H7 (cell line): ENCODE data around the gene ABCC3. TPM values are rescaled to one million over a fixed set of nuclear protein-coding genes. Genes with fewer than 3 reads are reported as not detected.

Source experiments
- DNase-seq: peaks from one replicate; pipeline ENCODE4 v3.0.0; 2012
- H3K27me3 ChIP-seq: 2 replicates; pipeline ENCODE4 v1.6.0; 2011; ENCODE audit warnings: mild to moderate bottlenecking, low read length; ENCODE audit not compliant: control insufficient read depth, insufficient read depth
- H3K36me3 ChIP-seq: replicated peaks from 2 replicates; pipeline ENCODE4 v1.5.1; 2011; ENCODE audit warnings: low read length; ENCODE audit not compliant: control insufficient read depth, insufficient read depth
- H3K4me3 ChIP-seq: 2 replicates; pipeline ENCODE4 v1.5.1; 2011; ENCODE audit warnings: low read depth, mild to moderate bottlenecking, control low read depth, low read length, moderate library complexity; ENCODE audit not compliant: insufficient read depth
- total RNA-seq: library from RNA; depleted of rRNA; stranded (reverse); fragments of >200 nt; shearing (Covaris generic); gene quantifications from 2 replicates; pipeline ENCODE4 v1.2.3, GENCODE V29; 2014

The ABCC3 gene
- total RNA-seq, 1 experiment from 2014 or later = 0.48 TPM

DNA sequence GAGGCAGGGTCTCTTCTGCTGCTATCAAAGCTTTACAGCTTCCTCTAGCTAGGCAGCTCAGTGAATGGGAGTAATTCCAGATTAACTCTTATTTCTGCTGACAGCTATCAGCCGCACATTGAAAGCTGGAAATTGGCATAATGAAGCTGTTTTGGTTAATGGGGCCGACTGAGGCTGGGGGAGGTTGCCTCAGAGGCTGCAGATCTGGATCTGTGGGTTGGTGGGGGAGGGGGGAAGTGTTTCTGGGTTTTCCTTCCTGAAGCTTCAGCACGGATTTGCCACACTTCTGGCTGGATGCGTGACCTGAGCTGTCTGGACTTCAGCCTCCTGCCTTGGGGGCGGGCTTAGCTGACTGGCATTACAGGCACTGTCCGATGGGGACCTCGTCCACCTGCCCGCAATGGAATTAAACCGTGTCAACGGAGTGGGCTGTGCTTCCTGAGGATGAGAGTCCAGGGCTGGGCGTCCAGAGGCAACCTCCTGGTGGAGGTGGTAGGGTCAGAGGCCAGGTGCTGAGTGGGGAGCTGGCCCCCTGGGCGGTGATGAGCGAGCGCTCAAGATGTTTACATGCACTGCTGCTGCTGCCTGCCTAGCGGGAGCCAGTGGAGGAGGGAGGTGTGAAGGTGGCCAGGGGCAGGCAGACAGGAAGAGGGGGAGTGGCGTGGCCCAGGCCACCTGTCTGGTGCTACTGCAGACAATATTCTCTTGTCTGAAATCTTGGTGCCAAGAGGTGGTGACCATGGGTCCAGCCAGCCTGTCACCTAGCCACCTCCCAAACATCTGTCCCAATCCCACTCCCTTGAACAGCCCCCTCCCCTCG lies 6.7 kb upstream of the ABCC3 start:
- peak; percentile 85 for DNase-seq
- peak overlapping the region; percentile 19; the same call in 1 of the 2 replicates for H3K4me3 ChIP-seq
- no peaks in the 10 kb centered on the region for H3K36me3 ChIP-seq
- H3K27me3 ChIP-seq = peaks cover 8% of the 10 kb centered on the region

DNA sequence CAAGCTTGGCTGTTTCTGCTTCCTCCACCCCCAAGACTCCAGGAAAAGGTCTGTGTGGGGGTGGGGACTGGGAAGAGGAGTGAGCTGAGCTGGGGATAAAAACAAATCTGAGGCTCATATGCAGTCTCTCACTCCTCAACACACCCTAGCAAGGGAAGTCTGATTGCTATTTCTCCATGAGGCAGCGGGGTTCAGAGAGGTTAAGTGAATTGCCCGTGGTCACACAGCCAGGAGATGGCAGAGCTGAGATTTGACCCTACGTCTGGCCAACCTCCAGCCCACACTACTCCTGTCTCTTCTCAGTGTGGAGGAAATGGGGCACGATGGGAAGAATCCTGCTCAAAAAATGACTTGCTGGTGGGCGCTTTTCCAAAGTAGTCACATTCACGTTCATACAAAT lies 4.8 kb upstream of the ABCC3 start:
- Histone ChIP-seq H3K36me3 (no peaks in the 10 kb centered on the region), H3K4me3 (no peak overlapping the region), H3K27me3 (peaks cover 27% of the 10 kb centered on the region)
- DNase-seq = no peak

DNA sequence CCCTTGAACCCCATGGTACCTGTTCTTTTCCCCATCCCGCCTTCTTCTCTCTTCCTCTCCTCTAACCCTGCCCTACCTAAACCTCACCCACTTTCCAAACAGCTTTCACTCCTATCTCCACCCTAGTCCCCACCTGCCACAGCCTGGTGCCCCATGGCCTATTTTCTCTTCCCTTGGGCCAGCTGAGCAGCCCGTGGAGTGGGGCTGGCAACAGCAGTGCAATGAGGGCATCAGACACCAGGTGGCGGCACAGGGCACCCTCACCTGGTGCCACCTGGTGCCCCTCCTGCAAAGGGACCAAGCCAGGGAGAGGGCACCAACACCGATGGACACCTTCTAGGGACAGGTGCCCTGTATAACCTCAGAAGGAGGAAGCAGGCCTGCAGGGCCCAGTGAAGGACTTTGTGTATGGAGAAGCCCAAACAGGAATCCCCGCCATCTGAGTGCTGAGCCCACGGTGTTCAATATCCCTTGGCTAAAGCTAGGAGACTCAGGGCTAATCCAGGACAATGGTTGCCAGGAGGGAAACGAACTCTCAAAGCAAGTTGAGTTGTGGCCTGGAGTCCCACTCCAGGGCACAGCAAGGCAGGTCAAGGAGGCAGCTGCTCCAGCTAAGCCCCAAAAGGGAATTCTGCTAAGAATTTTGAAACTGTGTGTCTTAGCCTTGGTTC lies 4.0 kb upstream of the ABCC3 start:
- Histone ChIP-seq H3K27me3 (peaks cover 35% of the 10 kb centered on the region), H3K36me3 (no peaks in the 10 kb centered on the region), H3K4me3 (no peak overlapping the region)
- DNase-seq = peak; percentile 94

DNA sequence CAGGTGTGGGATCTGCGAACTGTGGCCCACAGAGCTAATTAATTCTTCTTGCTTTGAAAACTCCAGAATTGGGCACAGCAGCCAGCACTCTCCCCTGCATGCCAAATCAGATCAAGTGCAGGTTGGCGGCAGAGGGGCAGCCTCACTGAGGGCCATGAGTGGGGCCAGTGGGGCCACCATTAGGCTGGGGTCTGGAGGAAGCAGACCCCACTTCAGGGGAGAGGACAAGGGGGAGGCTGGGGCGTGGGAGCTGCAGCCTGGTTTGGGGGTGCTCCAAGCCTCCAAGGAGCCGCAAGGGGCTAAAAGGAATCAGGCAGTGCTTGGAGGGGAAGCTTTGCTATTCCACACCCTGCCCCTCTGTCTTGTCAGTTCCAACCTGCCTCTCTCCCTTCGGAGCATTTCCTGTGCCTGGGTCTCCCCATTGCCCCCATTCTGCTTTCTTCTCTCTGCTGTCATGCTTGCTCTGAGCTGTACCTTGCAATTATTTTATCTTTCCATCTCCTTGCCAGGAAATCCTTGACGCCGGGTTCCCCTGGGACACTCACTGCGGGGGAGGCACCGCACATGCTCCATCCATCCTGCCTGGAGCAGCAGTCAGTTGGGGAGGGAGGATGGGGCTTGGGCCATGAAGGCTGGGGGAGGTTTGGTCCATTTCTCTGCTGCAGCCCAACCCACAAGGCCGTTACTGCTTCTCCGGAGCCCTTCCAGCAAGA lies 3.3 kb upstream of the ABCC3 start:
- peaks cover 42% of the 10 kb centered on the region for H3K27me3 ChIP-seq
- H3K4me3 ChIP-seq = no peak overlapping the region
- H3K36me3 ChIP-seq = no peaks in the 10 kb centered on the region
- DNase-seq = no peak

DNA sequence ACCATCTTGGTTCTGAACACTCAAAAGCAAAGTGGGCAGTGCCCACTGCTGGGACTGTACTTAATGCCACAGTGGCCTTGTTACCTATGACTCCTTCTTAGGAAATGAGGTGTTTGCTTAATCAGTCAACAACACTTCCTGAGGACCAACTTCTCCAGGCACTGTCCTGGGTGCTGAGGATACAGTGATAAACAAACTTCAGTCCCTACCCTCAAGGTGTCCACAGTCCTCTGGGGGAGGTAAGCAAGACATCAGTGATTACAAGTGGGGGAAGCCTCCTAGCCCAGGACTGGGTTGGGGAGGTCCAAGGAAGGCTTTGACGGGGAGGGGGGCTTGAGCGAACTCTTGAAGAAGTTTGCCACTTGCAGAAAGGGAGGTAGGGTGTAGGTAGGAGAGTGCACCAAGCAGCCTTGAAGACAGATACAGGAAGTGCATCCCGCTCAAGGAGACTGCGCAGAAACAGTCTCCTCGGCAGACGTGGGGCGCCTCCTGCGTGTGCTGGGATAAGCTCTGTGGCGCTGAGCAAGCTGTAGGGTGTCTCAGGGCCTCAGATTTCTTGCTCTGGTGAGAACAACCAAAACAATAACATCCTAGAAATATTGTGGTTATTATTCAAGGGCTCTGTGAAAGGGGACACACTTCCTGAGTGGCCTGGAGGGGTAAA lies 2.6 kb upstream of the ABCC3 start:
- no peak for DNase-seq
- Histone ChIP-seq H3K27me3 (peaks cover 49% of the 10 kb centered on the region), H3K36me3 (no peaks in the 10 kb centered on the region)

DNA sequence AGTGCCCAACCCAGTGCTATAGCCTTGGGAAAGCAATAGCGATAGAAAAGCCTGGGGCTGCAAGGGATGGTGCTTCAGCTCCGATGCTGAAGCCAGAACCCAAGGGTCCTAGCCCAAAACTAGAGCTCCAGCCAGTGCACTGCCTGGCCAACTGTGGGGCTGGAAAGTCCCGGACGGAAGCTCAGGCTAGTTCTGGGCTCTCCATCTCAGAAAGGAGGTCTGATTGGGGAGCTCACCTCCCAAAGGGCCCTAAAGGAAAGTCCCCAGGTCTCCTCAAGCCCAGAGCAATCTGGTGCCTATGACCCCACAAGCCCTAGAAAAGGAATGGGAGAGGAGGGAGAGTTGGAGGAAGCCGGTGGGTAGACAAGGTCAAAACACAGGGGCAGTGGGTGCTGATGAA lies 2.0 kb upstream of the ABCC3 start:
- Histone ChIP-seq H3K27me3 (peaks cover 49% of the 10 kb centered on the region), H3K4me3 (no peak overlapping the region), H3K36me3 (no peaks in the 10 kb centered on the region)
- DNase-seq = no peak

More for the DNA sequence above, 2.6 kb upstream of the ABCC3 start:
- H3K4me3 ChIP-seq = no peak overlapping the region

DNA sequence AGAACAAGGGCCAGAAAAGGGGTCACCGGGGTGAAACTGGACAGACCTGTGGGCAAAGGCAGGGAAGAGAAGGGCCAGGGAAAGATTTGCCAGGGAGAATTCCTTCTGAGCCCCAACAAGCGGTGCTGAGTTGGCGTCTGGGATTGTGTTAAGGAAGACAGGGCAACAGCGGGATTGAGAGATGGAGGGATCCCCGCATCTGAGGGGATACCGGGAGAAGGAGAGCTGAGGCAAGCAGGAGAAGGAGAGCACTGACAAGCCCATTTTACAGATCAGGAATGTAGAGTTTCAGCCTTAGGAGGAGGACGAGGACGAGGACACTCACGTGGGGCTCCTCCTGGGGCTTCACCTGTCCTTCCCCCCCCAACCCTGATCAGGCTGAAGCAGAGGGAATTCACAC lies 998 bp upstream of the ABCC3 start:
- no peak for DNase-seq
- Histone ChIP-seq H3K27me3 (peaks cover 48% of the 10 kb centered on the region), H3K4me3 (no peak overlapping the region), H3K36me3 (no peaks in the 10 kb centered on the region)

DNA sequence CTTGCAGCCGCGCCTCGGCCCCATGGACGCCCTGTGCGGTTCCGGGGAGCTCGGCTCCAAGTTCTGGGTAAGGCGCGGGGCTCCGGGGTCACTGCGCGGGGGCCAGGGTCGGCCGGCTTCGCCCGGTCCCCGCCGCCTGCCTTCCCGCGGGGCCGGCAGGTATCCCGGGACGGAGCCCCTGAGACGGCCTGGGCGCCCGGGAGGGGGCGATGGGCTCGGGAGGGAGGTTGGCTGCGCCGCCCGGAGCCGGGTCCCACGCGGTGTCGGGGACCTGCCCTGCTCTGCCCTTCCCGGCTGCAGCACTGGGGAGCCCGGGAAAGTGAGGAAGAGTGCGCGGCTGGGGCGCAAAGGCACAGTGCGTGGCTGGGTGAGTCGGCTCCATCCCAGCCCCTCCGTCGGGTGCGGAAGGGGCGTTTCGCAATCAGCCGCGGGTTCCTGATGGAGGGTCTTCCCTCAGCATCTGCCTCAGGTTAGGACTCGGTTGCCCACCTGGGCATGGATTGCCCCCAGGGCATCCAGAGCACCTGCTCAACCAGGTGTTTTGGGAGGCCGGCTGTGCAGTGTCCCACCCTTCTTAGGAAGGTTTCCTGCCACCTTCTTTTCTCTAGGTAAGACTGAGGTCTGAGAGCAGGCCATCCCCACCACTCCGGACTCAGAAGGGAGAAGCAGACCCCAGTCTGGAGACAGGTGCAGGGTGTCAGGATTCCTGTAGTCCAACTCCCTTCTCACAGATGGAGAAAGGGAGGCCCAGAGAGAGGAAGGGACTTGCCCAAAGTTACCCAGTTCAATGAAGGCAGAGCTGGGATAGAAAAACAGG lies 442 bp downstream of the ABCC3 start:
- H3K27me3 ChIP-seq = peaks cover 48% of the 10 kb centered on the region
- no peaks in the 10 kb centered on the region for H3K36me3 ChIP-seq
- DNase-seq = peak; percentile 91
- peak overlapping the region; percentile 44 for H3K4me3 ChIP-seq

DNA sequence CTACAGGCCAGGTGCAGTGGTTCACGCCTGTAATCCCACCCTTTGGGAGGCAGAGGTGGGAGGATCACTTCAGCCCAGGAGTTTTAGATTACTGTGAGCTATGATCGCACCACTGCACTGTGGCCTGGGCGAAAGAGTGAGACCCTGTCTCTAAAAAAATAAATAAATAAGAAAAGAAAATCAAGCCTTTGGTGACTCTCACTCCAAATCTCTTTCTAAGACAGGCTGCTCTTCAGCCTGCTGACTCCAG lies 976 bp downstream of the ABCC3 start:
- peaks cover 48% of the 10 kb centered on the region for H3K27me3 ChIP-seq
- H3K4me3 ChIP-seq = no peak overlapping the region
- no peak for DNase-seq
- no peaks in the 10 kb centered on the region for H3K36me3 ChIP-seq

DNA sequence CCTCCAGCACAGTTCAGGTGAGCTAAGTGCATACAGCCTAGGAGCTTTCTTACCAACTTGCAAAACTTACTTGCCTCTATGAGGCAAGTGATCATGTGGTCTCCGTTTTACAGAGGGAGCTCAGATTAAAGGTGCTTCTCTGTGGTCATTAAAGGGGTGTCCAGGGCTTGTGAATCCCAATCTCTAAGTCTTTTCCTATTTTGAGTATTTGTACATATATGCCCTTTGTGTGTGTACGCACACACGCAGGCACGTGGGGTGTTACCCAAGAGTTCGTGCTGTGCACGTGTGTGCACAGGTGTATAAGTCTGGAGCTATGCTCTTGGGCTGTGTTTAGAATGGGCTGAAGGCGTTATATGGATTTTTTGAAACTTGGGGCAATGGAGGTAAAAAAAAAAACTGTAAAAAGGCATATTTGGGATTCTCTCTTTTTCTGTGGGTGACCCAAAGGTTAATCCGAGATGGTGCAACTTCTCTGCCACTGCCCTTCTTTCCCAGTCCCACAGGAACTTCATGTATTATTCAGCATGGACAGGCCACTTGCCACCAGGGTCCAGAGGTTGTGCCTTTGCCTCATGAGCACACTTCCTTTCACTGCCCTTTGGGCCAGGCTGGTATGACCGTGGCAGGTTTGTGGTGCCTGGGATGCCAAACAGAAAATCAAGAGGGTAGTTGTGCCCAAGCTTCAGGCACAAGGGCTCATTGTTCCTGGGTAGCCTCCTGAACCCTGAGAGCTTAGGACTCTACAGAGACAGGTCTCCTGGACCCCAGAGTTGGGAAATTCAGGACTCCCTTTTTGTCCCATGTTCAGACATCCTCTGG lies 1.5 kb downstream of the ABCC3 start:
- no peak overlapping the region for H3K4me3 ChIP-seq
- H3K36me3 ChIP-seq = no peaks in the 10 kb centered on the region
- peaks cover 48% of the 10 kb centered on the region for H3K27me3 ChIP-seq
- no peak for DNase-seq

DNA sequence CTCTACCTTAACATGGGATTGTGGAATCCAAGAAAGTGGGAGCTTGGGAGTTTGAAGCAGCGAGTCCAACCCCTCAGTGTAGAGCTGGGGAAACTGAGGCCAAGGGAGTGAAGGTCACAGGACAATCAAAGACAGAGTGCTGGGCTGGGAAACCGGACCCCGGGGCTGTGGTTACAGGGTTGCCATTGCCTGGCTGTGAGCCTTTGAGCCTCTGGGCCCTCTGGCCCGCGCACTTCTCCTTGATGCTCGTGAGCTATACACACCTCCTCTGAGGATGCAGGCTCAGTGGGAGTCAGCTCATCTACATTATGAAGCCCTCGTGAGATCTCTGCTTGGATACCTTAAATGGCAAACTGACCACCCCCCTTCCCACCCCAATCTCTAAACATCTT lies 2.1 kb downstream of the ABCC3 start:
- Histone ChIP-seq H3K36me3 (no peaks in the 10 kb centered on the region), H3K4me3 (no peak overlapping the region), H3K27me3 (peaks cover 48% of the 10 kb centered on the region)
- no peak for DNase-seq

DNA sequence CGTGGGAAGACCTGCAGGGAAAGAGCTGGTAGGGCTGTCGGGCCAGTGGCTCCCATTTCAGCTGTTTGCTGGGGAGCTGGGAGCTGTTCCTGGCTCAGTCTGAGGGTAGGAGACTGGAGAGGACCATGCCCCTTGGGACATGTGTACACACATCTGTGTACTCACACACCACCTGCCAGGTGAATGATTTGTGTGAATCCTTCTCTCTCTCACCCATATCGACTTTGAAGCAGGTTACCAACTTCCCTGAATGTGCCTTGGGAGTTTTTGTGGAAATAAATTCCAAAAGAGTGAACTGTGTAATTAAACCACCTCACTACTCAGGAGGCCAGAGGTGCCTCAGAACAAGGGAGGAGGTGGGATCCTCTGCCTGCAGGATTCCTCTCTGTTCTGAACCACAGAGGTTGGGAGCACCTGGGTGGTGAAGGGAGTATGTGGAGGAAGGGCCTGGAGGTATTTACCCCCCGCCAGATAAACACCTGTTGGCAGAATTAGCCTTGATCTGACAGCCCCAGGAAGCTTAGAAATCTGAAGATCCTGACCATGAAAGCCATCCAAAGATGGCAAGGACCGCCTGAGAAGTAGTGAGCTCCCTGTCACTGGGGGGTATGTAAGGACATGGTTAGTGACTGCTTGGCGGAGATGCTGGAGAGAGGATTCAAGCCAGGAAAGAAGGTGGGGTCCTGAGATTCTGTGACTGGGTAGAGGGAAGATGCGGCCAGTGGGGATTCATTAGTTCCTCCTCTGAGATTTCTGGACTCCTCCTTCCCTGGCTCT lies 3.3 kb downstream of the ABCC3 start:
- no peak for DNase-seq
- Histone ChIP-seq H3K4me3 (no peak overlapping the region), H3K36me3 (no peaks in the 10 kb centered on the region), H3K27me3 (peaks cover 41% of the 10 kb centered on the region)

DNA sequence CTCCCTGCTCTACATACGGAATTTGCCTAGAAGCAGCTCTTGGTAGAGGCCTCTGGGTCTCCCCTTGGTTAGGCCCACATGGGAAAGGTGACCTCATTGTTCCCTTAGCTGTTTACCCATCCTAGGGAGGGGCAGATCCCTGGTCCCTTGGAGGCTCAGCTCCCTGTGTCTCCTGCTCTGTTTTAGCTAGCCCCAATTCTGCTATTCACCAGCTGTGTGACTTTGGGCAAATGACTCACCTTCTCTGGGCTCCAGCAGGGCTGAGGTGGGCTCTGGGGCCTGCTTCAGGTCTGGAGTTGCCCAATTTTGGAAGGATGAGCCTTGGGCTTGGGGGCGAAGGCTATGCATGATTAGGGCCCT lies 3.9 kb downstream of the ABCC3 start:
- DNase-seq = no peak
- Histone ChIP-seq H3K36me3 (no peaks in the 10 kb centered on the region), H3K4me3 (no peak overlapping the region), H3K27me3 (peaks cover 35% of the 10 kb centered on the region)
